Ishikawa (cell line): Measurements from ENCODE around the gene PSORS1C1.

Experiments
- EP300 ChIP-seq: IDR thresholded peaks from 2 replicates; pipeline ENCODE4 v1.6.1; 2012; ENCODE audit warnings: borderline replicate concordance
- TCF12 ChIP-seq: IDR thresholded peaks from 2 replicates; pipeline ENCODE4 v1.6.1; 2012; ENCODE audit warnings: low read depth
- TF ChIP-seq, protein P1 (sequence below): IDR thresholded peaks from 2 replicates; pipeline ENCODE4 v1.6.1; 2012

DNA sequence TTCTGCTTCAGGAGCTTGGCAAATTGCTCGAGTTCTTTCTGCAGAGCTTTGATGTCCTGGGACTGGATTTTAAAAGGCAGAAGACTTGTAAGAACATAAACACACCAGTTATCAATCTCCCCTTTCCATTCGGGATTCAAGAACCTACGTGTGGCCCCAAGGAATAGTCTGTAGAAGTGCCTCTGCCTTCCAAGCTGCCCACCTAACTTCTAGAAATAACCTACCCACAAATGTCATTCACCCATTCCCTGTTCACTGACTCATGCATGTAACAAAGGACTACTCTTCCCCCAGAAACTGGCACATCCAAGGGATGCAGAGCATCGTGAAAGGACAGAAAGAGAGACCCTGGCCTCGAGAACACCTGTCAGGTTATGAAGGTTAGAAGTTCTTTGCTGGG is 51.4 kb downstream of the PSORS1C1 start:
- TF ChIP-seq, protein P1, sequence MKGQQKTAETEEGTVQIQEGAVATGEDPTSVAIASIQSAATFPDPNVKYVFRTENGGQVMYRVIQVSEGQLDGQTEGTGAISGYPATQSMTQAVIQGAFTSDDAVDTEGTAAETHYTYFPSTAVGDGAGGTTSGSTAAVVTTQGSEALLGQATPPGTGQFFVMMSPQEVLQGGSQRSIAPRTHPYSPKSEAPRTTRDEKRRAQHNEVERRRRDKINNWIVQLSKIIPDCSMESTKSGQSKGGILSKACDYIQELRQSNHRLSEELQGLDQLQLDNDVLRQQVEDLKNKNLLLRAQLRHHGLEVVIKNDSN: no peak
- TF ChIP-seq EP300: no peak
- TF ChIP-seq TCF12: no peak
